Lung (tissue), 12 donors: Measurements from ENCODE around the gene ISCA1. TPM values are rescaled to one million over a fixed set of nuclear protein-coding genes. Genes with fewer than 3 reads are reported as not detected.

Source experiments
- ATAC-seq: fragments of 200-7000 bp; cut with Tn5 transposase; one replicate; pipeline ENCODE4 v1.9.1; 2020; ENCODE audit warnings: moderate number of reproducible peaks; ENCODE audit not compliant: insufficient read depth, low FRiP score
- DNase-seq, 3 donors: peaks; one replicate each; pipeline ENCODE4 v3.0.0-alpha.2; 2013 to 2017
- H3K27ac ChIP-seq, 2 donors: one replicate each; pipeline ENCODE4 v1.5.1; 2013; ENCODE audit warnings: mild to moderate bottlenecking in 2 of 2, moderate library complexity in 2 of 2, control low read depth in 1 of 2, inconsistent platforms in 1 of 2, low read depth in 1 of 2, low read length in 1 of 2
- H3K27me3 ChIP-seq, 3 donors: one replicate each; pipeline ENCODE4 v1.5.1; 2013; ENCODE audit warnings: low read length in 2 of 3; ENCODE audit not compliant: control insufficient read depth in 3 of 3, insufficient read depth in 3 of 3
- H3K36me3 ChIP-seq, 4 donors: one replicate each; pipeline ENCODE4 v1.5.1; 2013; ENCODE audit warnings: low read length in 4 of 4, mild to moderate bottlenecking in 1 of 4, moderate library complexity in 1 of 4; ENCODE audit not compliant: control insufficient read depth in 4 of 4, insufficient read depth in 4 of 4
- H3K4me1 ChIP-seq, 5 donors: one replicate each; pipeline ENCODE4 v1.5.1; 2013; ENCODE audit warnings: low read length in 5 of 5, mild to moderate bottlenecking in 2 of 5, moderate library complexity in 1 of 5; ENCODE audit not compliant: control insufficient read depth in 5 of 5, insufficient read depth in 5 of 5
- H3K4me3 ChIP-seq: one replicate; pipeline ENCODE4 v1.5.1; 2013; ENCODE audit warnings: mild to moderate bottlenecking, control low read depth, moderate library complexity
- H3K9ac ChIP-seq, 2 donors: one replicate each; pipeline ENCODE4 v1.5.1; 2013; ENCODE audit warnings: low read length in 2 of 2, control low read depth in 1 of 2; ENCODE audit not compliant: insufficient read depth in 1 of 2
- H3K9me3 ChIP-seq, 4 donors: one replicate each; pipeline ENCODE4 v1.5.1; 2013; ENCODE audit warnings: low read length in 3 of 4, mild to moderate bottlenecking in 1 of 4, moderate library complexity in 1 of 4; ENCODE audit not compliant: control insufficient read depth in 4 of 4, insufficient read depth in 3 of 4
- CTCF ChIP-seq: IDR thresholded peaks from 2 replicates; pipeline ENCODE4 v1.5.1; 2012; ENCODE audit warnings: mild to moderate bottlenecking; ENCODE audit errors: control extremely low read depth, extremely low read depth
- WGBS, 2 donors: extraction: QIAGEN DNeasy Blood & Tissue Kit; methylation state at CpG; one replicate each; pipeline ENCODE4 v1.1.7; 2013; 5-methylcytosine and 5-hydroxymethylcytosine counted together
- polyA plus RNA-seq, 2 donors: library from polyadenylated mRNA; stranded (reverse); fragments of 200-250 nt; gene quantifications; one replicate each; pipeline ENCODE4 v1.2.1, GENCODE V29; 2013
- total RNA-seq, 2 donors: library from RNA; depleted of rRNA in 1 of 2; stranded (reverse); fragments of >200 nt in 1 of 2; gene quantifications; one replicate each; pipeline ENCODE4 v1.2.1, GENCODE V29; 2014 to 2021
- donor health status: control.
- donor health status: control.
- donor health status: Bipolar disorder and iron deficiency.
- donor health status: healthy.
- donor health status: DM: yes; HTN: yes; CAD: no.

The ISCA1 gene
- total and polyA plus RNA-seq, 4 donors, result 18.5 to 45.5 (median 20.7) TPM

GRCh38 chr9:86279839-86280238 lies 2.5 kb downstream of the ISCA1 start:
- Histone ChIP-seq H3K9me3 (no peaks in the 10 kb centered on the region), H3K27me3 (no peaks in the 10 kb centered on the region), H3K9ac (no peak overlapping the region), H3K27ac (no peak overlapping the region), H3K4me1 (peaks cover 6 to 27% (median 13%) of the 10 kb centered on the region in 5 donors), H3K4me3 (no peak overlapping the region), H3K36me3 (peaks cover 0 to 3% (median 1%) of the 10 kb centered on the region in 4 donors)
- TF ChIP-seq CTCF, result no peak
- ATAC-seq (no peak), DNase-seq (no peak)
- WGBS, 2 donors, result 94 to 96% methylated on average over 3 of the region's 3 CpGs

GRCh38 chr9:86277072-86277471 lies 5.3 kb downstream of the ISCA1 start:
- peaks cover 9 to 13% (median 11%) of the 10 kb centered on the region in 4 donors for H3K36me3 ChIP-seq
- H3K9me3 ChIP-seq, result no peaks in the 10 kb centered on the region
- TF ChIP-seq CTCF, result no peak
- peaks cover 0 to 26% (median 10%) of the 10 kb centered on the region in 5 donors for H3K4me1 ChIP-seq
- no peaks in the 10 kb centered on the region for H3K27me3 ChIP-seq
- no peak for ATAC-seq
- H3K4me3 ChIP-seq, result no peak overlapping the region
- WGBS, 2 donors, result 20 to 28% methylated on average over 1 of the region's 1 CpG
- no peak for DNase-seq
- no peak overlapping the region for H3K27ac ChIP-seq
- no peak overlapping the region for H3K9ac ChIP-seq

GRCh38 chr9:86275962-86276361 lies 6.4 kb downstream of the ISCA1 start:
- 89 to 96% methylated on average over 3 of the region's 3 CpGs for WGBS, 2 donors
- H3K9ac ChIP-seq, result no peak overlapping the region

More at GRCh38 chr9:86275962-86276361, 6.4 kb downstream of the ISCA1 start:
- Histone ChIP-seq H3K4me3 (no peak overlapping the region), H3K9me3 (no peaks in the 10 kb centered on the region), H3K36me3 (peaks cover 11 to 24% (median 17%) of the 10 kb centered on the region in 4 donors), H3K27ac (no peak overlapping the region), H3K4me1 (peaks cover 0 to 20% (median 10%) of the 10 kb centered on the region in 5 donors), H3K27me3 (no peaks in the 10 kb centered on the region)
- no peak for TF ChIP-seq CTCF
- DNase-seq, result peak in 1 of 3 donors; percentile 21
- no peak for ATAC-seq
